Dedifferentiated amniotic fluid mesenchymal stem cell (primary cell): ENCODE data around the gene GPC5.
"Not testable (repeated sequence)": the region's sequence is repeated elsewhere in the genome, so short reads cannot be mapped to it uniquely, and the experiment has no call there.

Source experiments
- DNase-seq: peaks from one replicate; pipeline ENCODE4 v3.0.0-alpha.2; 2016; ENCODE audit errors: extremely low spot score

Gene GPC5

DNA sequence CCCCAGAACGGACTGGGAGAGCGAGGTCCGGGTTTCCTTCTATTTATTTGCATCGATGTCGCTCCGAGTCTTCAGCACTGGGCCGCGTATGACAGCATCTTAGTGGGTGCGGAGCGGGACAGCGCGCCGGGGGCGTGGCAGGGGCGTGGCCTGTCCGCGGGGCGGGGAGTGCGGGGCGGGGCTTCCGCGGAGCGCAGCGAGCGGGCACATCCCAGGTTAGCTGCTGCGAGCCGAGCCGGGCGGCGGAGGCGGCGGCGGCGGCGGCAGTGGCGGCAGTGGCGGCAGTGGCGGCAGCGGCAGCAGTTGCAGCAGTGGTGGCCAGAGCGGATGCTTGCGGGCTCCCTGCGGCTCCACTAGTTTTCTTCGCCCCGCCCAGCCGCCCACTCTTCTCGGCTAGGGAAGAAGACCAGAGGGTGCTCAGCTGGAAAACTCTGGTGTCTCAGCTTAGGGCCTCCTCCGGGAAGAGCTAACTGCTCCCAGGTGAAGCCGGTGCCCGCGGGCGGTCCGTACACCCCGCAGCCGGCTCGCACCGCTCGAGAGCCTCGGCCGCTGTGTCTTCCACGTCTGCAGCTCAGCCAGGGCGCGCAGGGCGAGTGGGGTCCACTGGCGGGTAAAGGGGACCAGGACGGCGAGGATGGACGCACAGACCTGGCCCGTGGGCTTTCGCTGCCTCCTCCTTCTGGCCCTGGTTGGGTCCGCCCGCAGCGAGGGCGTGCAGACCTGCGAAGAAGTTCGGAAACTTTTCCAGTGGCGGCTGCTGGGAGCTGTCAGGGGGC lies at the start of gene GPC5:
TSS of gene GPC5 (plus strand) at position 209 of the 776 bp plus-strand sequence.
- no peak for DNase-seq

DNA sequence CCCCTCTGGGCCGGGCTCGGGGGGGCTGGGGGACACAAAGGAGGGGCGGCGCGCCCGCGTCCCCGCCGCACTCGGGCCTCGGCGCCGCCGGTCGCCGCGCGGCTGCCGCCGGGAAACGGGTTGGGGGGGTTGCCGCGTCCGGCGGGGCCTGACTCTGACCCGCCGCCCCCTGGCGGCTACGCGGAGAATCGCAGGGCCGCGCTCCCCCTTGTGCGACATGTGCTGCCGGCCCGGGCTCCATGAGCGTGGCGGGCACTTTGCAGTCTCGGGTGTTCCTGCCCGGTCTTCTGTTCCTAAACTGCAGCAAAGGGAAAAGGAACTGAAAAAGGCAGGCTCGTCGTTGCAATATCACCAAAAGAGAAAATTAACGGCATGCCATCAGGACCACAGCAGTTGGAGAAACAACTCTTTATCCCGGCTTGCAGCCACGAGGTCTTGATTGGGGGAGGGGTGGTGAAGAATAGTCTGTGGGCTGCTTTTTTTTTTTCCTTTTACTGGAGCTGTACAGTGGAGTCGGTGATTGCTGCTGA lies 49.5 kb upstream of the GPC5 start:
- DNase-seq, result peak; percentile 77

DNA sequence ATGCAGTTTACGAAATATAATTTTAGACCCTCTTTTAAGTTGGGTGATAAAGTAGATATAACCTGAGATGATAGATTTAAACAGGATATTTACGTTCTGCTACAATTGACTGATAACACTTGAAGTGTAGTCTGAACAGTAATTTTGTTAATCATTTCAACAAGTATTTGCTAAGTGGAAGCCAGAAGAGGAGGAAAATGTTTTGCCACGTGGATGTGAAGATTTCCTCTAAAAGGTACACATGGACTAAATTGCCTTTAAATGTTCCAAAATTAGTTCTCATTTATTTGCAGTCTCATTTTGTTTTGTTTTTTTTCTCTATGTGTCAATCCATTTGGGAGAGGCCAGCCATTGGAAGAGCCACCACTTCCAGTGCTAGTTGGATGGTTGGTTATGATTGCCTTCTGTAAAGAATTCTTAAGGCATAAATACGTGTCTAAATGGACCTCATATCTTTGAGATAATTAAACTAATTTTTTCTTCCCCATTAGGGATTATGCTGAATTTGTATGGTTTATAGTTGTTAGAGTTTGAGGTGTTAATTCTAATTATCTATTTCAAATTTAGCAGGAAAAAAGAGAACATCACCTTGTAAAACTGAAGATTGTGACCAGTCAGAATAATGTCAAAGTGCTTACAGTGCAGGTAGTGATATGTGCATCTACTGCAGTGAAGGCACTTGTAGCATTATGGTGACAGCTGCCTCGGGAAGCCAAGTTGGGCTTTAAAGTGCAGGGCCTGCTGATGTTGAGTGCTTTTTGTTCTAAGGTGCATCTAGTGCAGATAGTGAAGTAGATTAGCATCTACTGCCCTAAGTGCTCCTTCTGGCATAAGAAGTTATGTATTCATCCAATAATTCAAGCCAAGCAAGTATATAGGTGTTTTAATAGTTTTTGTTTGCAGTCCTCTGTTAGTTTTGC lies 48.2 kb upstream of the GPC5 start:
- DNase-seq, result no peak

DNA sequence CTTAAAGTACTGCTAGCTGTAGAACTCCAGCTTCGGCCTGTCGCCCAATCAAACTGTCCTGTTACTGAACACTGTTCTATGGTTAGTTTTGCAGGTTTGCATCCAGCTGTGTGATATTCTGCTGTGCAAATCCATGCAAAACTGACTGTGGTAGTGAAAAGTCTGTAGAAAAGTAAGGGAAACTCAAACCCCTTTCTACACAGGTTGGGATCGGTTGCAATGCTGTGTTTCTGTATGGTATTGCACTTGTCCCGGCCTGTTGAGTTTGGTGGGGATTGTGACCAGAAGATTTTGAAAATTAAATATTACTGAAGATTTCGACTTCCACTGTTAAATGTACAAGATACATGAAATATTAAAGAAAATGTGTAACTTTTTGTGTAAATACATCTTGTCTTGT lies 47.3 kb upstream of the GPC5 start:
- DNase-seq, result no peak

DNA sequence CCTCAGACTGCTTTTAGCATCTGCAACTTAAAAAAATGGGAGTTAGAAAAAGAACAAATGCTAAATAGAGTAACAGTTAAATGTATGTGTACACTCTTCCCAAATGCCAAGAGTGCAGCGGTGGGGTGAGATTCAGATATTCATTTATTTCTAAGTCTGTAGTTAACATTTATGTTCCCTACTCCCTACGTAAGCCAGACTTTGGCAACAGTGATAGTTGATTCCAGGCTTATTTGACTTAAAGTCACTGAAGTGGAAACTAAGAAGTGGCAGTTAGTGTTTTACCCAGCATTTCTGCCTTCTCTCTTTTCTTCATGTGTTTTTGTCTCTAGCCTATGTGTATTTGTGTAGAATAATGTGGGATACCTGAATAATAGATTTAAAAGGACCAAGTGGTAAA lies 46.4 kb upstream of the GPC5 start:
- no peak for DNase-seq

DNA sequence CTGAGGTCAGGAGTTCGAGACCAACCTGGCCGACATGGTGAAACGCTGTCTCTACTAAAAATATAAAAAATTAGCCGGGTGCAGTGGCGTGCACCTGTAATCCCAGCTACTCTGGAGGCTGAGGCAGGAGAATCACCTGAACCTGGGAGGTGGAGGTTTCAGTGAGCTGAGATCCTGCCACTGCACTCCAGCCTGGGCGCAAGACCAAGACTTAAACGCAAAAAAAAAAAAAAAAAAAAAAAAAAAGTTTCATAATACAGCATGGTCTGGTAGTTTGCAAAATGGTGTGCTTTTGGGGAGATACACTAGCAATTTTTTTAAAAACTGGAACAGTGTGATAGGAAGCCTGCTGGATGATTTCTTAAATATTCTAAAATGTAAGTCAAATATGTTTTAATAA lies 45.5 kb upstream of the GPC5 start:
- not testable (repeated sequence) for DNase-seq

DNA sequence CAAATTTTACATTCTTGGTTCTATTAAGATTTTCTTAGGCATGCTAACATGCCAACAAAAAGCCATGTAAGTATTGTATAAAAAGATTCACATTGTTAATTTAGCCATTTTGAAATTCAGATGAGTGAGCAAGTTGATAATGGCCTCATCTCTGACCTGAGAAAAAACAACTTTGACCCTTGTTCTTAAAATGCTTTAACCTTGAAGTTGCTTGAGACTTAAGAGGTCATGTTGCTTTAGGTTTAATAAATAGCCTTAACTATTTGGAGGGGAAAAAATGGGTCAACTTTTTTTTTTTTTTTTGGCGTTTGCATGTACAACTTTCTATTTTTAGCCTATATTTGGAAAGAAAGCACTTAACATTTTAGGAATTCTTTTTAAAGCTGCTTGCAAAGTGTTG lies 44.9 kb upstream of the GPC5 start:
- DNase-seq, result no peak

DNA sequence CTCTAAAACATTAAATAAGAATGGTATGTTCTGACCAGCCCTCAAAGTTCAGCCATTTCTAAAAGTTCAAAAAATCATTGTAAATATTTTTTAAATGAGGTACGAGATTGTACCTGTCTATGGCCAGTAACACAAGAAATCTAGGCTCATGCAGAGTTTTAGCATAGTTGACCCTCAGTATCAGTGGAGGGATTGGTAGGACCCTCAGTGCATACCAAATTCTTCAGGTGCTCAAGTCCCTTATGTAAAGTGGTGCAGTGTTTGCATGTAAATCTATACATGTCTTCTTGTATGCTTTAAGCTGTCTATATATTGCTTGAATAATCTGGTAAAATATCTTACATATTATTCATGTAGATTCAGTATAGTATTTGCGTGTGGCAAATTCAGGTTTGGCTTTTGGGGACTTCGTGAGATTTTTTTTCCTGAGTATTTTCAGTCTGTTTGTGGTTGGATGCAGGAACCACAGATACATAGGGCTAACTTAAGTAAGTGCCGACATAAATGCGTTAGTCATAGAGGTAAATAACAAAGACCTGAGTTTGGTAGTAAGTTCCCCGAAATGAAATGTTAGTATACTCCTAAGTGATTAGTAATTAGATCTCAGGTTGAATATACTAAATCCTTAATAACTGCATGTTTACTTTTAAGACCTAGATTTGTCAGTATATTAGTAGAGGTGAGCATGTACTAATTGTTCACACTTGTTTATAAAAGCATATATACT lies 43.2 kb upstream of the GPC5 start:
- DNase-seq, result no peak

DNA sequence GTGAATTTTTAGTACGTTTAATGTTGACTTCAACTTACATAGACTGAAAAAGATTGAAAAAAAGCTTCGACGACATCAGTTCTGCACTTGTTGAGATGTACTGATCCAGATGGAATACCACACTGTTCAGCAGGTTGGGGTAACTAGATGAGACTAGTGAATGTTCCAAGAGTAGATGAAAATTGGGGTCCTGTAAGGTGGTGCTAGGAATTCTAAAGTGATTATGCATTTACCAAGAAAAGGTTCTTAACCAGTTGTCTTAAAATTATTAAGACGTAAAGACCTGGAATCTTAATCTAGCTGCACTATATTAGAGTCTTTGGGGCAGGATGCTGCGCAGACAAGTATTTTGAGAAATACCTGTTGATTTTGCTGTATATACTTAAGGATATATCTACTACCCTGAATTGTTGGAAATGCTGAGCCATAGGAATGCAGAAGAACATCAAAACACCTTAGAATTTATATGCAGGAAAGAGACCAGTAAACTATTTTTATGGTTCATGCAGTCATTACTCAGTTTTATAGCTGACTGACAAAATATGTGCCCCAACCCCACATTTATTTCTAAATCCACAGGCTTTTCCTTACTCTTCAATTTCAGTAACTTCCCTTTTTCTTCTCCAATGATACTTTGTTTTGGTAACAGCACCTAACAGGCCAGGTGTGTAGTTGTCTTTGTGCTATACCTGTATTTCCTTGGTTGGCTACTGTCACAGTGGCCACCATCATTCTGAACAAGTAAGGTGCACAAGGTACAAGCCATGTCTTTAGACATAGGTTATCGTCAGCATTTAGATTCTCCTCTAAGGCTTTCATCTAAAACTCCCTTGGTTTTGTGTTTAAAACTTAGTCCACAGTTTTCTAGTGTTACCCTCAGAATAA lies 42.4 kb upstream of the GPC5 start:
- DNase-seq, result no peak

DNA sequence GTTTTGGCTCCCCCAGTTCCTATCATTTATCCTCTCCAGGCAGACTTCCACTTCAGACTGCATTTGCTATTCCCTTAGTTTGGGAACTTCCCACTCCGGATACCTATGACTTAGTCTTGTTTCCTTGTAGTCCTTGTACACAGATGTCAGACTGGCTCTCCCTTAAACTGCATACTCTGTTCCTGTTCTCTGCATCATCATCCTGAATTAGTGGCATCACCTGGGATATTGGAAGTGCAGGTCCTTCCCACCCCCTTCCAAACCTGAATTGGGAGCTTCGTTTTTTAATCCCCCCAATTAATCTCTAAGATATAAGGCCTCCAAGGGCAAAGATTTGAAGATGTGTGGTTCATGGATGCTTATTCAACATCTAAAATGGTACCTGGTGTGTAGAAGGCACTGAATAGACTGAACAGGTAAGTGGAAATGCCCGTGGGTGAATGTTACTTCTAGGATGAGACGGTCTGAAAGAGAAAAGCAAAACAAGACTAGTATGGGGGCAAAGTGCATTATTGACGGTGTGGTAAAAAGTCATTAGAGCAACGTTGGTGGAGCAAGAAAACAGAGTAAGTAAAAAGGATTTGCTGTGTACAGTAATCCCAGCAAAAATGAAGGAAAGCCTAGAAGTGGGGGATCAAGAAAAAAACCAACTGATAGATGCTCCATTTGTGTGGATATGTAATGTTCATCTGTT lies 41.4 kb upstream of the GPC5 start:
- DNase-seq, result no peak

DNA sequence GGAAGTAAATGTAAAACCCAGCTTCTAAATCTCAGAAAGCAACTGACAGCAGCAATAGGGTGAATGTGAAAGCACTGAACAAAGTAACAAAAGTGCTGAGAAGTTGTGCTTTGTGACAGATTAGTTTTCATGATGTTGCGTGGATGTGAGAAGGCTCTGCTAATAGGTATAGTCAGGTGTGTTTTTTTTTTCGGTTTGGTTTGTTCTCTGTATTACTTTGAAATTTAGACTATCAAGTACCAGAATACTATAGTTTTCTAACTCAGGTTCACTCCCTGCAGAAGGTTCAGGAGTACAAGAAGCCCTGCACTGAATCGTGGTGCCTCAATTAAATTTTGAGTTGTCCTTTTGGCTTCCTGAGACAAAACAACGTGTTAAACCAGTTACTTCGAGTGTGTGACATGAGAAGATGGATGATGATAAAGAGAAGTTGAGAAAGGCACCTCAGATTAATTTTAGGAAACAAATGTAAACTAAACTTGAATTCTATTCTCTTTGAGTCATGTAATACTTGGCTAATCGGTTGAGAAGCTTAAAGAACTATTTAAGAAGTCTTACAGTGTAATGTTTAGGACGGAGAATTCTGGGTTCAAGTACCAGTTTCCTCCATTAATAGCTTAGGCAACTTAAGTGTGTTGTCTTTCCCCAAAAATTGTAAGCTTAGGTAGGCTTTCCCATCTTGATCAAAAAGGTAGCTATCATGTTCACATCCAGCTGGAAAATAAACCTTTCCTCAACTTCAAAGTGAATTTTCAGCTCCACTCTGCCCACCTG lies 40.6 kb upstream of the GPC5 start:
- DNase-seq, result no peak

DNA sequence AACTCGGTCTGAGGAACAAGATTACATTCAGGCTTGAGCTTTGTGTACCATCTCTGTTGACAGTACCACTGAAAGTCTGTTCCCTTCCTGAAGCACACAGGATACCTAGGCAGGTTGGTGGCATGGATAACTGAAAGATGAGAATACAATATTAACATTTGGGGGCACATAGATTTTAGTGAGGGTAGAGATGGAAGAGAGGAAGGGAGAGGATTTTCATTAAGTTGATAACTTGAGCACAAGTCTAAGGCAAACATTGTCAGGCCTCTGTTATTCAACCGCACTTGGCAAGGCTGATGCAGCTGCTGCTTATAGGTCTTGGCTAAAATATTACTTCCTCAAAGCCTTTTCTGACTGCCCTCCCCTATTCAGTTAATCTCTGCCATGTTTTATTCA lies 40.0 kb upstream of the GPC5 start:
- DNase-seq, result no peak

DNA sequence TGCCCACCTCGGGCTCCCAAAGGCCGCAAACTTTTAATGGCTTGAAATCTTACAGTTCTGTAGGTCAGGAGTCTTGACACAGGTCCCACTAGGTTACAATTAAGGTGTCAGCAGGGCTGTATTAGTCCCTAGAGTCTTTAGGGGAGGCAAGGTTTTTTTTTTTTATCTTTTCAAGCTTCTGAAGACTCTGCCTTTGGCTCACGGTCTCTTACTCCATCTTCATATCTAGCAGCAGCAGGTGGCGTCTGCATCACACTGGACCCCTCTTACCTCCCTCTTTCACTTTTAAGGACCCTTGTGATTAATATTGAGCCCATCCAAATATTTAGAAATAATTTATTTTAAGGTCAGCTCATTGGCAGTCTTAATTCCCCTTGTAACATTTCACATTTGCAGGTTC lies 39.3 kb upstream of the GPC5 start:
- no peak for DNase-seq

DNA sequence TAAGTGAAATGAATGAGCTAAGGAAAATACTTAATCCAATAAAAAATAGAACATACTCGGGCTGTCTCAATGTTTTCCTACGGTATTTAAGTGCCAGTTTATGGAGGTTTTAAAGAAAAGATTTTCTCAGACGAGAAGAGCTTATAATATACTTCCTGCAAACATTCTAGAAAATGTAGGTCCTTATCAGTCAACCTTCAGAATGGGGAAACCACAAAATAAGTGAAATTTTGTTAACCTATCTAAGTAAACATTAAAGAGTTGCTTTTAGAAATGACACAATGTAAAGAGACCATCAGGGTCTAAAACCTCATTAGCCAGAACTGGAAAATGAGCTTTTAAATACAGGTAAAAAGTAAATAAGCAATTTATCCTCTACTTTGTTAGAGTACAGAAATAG lies 38.8 kb upstream of the GPC5 start:
- DNase-seq, result no peak

DNA sequence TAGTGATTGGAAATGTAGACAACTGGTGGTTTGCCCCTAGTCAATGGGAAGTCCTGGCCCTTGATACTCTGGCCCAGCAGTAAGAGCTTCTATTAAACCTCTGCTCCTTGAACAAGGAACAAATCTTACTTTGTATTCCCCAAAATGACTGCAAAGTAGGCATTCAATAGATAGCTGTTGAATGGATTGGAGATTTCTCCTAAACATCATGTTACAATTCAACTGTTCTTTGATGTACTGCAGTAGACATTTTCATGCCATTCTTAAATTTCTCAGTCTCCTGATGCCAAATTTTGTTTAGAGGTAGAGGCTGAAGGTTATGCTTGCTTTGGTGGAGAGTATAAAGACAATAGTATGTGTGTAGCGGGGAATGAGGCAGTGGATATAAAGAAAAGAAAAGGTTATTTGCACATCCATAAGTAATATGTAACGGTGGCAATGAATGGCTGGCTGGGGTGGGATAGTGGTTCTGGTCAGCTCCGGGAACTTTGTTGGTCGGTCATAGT lies 38.1 kb upstream of the GPC5 start:
- DNase-seq, result no peak

DNA sequence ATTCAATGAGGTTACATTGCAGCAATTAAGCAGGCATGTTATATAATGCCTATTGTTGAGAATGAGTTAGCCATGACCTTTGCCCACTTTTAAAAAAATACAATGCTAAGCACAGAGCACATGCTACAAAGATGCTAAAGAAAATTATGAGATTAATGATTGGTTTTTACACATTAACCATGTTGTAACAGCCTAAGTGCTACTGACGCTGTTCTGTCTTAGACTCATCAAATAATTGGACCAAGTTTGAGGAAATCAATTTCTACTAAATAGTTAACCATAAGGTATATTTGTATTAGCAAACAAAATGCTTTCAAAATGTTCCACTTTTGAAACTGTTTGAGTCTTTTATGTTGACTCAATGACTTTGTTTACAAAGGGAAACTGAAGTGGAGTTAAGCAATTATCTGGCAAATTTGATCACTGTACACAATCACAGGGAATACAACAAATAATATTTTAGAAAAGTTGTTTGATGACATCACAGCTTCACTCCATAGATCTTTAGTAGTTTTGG lies 36.6 kb upstream of the GPC5 start:
- no peak for DNase-seq

DNA sequence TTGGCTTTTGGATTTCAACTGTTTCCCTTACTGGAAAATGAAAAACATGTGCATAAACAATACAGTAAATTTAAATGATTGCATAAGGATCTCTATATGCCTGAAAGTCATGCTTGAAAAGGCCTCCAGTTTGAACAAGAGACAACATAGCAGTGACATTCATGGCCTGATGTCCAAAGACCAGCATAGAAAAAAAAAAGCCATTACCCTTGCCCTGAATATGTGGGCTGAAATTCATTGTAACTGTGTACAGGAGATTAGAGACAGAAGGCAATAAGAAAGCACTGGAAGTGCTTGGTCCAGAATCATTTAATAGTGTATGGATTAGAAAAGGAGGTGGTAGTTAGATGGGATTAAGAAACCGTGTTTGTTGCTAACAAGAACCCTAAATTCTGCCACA lies 35.5 kb upstream of the GPC5 start:
- no peak for DNase-seq

DNA sequence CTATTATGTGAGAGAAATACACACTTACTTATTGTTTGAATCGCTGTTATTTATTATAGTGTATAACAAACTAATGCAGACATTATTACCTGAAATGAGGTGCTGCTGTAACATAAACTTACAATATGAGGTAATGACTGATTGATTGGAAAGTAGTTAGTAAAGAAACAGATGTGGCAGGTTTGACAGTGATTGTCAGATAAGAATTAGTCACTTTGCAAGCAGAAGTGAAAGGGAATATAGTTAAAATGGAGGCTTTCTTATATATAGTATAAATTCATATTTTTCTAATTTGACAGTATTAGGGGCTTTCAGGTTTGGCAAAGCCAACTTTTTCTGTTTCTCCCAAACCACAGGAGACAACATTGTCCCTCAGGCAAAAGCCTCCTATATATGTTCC lies 30.3 kb upstream of the GPC5 start:
- DNase-seq, result no peak
